Measurements from ENCODE around the gene XCR1. TPM values are rescaled to one million over a fixed set of nuclear protein-coding genes. Genes with fewer than 3 reads are reported as not detected.

Gene XCR1, protein sequence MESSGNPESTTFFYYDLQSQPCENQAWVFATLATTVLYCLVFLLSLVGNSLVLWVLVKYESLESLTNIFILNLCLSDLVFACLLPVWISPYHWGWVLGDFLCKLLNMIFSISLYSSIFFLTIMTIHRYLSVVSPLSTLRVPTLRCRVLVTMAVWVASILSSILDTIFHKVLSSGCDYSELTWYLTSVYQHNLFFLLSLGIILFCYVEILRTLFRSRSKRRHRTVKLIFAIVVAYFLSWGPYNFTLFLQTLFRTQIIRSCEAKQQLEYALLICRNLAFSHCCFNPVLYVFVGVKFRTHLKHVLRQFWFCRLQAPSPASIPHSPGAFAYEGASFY
- 1 to 10 TPM in 3 of 4 donors, under 1 TPM in 1; 0.38 to 8.2 (median 3.0) TPM for total RNA-seq

DNA sequence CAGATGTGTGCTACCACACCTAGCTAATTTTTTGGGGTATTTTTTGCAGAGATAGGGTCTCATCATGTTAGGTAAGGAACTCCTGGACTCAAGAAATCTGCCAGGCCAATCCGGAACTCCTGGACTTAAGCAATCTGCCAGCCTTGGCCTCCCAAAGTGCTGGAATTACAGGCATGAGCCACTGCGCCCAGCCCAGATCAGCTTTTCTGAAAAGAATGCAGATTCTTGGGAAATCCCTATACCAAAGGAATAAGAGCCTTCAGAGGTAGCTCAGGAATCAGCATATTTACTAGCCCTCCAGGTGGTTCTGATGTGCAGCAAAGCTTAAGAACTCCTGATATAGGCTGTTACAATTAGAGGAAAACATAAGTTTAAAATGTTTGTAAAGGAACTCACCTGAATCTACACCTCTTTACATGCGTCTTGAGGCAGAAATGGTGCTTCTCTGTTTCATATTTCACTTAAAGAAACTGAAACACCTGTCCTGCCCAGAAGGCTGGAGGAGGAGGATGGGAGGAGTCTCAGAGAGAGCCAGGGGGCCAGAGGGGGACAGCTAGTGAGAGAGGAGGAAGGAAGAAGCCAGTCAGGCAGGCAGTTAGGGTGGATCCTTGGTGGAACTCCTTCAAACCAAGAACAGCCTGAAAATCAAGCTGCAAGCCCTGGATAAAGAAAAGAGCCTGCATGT lies at the start of gene XCR1:
Gene XCR1 (minus strand): TSS at position 463 of the 685 bp plus-strand sequence. CDS start 5,536 bp downstream, outside the sequence.
- WGBS, 2 donors, result 91 to 94% methylated on average over 3 of the region's 3 CpGs
- TF ChIP-seq, protein P1, sequence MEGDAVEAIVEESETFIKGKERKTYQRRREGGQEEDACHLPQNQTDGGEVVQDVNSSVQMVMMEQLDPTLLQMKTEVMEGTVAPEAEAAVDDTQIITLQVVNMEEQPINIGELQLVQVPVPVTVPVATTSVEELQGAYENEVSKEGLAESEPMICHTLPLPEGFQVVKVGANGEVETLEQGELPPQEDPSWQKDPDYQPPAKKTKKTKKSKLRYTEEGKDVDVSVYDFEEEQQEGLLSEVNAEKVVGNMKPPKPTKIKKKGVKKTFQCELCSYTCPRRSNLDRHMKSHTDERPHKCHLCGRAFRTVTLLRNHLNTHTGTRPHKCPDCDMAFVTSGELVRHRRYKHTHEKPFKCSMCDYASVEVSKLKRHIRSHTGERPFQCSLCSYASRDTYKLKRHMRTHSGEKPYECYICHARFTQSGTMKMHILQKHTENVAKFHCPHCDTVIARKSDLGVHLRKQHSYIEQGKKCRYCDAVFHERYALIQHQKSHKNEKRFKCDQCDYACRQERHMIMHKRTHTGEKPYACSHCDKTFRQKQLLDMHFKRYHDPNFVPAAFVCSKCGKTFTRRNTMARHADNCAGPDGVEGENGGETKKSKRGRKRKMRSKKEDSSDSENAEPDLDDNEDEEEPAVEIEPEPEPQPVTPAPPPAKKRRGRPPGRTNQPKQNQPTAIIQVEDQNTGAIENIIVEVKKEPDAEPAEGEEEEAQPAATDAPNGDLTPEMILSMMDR (IDR thresholded peaks at IDR 0.05), result no peak
- no peak for TF ChIP-seq POLR2A (IDR thresholded peaks at IDR 0.05)
- DNase-seq (ENCODE audit: low spot score in 2 of 2), result no peak
- intact Hi-C loops (cut with DNase I; ENCODE audit: low total_unique reads), result no loop called here
- H3K4me3 ChIP-seq (ENCODE audit: low read depth, poor library complexity, severe bottlenecking), result no peak within 1 kb of the TSS

DNA sequence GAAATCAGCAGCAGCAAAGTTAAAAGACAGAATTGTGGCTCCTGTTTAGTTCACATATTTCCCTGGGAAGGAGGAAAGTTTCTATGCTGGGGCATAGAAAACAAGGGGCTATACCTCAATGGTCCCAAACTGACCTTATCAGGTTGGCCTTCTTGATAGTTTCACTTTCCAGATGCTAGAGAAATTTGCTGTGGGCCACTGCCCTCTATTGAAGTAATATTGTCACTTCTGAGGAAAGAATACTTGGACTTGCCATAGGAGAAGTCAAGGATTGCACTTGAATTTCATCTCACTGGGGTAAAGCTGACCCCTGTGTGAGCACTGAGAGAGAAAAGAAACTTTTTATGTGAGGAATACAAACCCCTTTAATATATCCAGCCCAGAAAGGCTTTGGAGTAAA lies 49.3 kb upstream of the XCR1 start:
- no peak overlapping the region for H3K4me3 ChIP-seq (ENCODE audit: low read depth, poor library complexity, severe bottlenecking)
- intact Hi-C loops (cut with DNase I; ENCODE audit: low total_unique reads), result loop anchor here (5.0 kb wide), 1 partner anchor 139 kb away; no protein-coding TSS in a partner anchor
- no peak for DNase-seq (ENCODE audit: low spot score in 2 of 2)
- TF ChIP-seq POLR2A (IDR thresholded peaks at IDR 0.05), result no peak
- TF ChIP-seq, protein P1 (IDR thresholded peaks at IDR 0.05), result no peak

DNA sequence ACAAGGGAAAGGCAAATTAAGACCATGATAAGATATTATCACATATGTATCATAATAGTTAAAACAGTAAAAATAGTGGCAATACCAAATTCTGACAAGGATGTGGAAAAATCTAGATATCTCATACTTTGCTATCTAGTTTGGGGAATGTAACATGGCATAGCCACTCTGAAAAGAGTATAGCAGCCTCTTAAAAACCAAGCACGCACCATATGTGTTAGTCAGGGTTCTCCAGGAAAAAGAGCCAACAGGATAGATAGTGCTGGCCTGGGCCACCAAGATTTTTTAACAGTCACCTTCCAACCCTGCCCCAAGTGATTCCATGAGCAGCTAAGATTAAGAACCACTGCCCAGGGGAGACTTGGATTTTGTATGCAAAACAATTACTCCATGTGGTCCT lies 48.5 kb upstream of the XCR1 start:
- H3K4me3 ChIP-seq (ENCODE audit: low read depth, poor library complexity, severe bottlenecking), result no peak overlapping the region
- intact Hi-C loops (cut with DNase I; ENCODE audit: low total_unique reads), result loop anchor here (5.0 kb wide), 1 partner anchor 139 kb away; no protein-coding TSS in a partner anchor
- no peak for DNase-seq (ENCODE audit: low spot score in 2 of 2)
- whole genome bisulfite sequencing, 2 donors, result 93 to 100% methylated on average over 1 of the region's 1 CpG
- no peak for TF ChIP-seq POLR2A (IDR thresholded peaks at IDR 0.05)
- TF ChIP-seq, protein P1 (IDR thresholded peaks at IDR 0.05), result no peak

DNA sequence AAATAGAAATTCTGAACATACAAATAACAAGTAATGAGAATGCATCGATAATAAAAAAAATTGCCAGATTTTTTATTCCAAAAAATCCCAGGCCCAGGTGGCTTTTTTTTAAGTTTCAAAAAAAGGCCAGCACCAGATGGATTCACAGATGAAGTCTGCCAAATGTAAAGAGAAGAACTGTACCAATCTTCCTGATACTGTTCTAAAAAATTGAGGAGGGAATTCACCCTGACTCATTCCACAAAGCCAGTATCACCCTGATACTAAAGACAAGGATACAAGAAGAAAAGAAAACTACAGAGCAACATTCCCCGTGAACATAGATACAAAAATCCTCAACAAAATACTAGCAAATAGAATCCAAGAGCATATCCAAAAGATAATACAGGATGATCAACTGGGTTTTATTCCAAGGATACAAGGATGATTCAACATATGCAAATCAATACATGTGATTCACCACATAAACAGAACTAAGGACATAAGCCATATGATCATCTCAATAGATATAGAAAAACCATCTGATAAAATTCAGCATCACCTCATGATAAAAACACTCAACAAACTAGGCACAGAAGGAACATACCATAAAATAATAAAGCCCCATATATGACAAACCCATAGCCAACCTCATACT lies 44.1 kb upstream of the XCR1 start:
- H3K4me3 ChIP-seq (ENCODE audit: low read depth, poor library complexity, severe bottlenecking), result no peak overlapping the region
- TF ChIP-seq POLR2A (IDR thresholded peaks at IDR 0.05), result no peak
- TF ChIP-seq, protein P1 (IDR thresholded peaks at IDR 0.05), result no peak
- DNase-seq (ENCODE audit: low spot score in 2 of 2), result no peak
- intact Hi-C loops (cut with DNase I; ENCODE audit: low total_unique reads), result no loop called here
- 73 to 75% methylated on average over 2 of the region's 2 CpGs for WGBS, 2 donors

DNA sequence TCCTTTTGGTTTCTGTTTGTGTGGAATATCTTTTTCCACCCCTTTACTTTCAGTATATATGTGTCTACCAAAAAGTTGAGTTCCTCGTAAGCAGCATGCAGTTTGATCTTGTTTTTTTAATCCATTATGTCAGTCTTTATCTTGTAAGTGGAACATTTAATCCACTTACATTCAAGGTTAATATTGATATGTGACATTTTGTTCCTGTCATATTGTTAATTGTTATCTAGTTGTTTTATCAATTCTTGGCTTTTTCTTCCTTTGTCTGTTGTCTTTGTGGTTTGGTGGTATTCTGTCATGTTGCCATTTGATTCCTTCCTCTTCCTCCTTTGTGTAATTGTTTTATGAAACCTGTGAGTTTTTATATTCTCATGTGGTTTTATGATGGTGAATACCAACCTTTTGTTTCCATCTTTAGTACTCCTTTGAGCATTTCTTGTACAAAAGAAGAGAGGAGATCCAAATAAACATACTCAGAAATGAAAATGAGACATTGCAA lies 43.4 kb upstream of the XCR1 start:
- intact Hi-C loops (cut with DNase I; ENCODE audit: low total_unique reads), result no loop called here
- H3K4me3 ChIP-seq (ENCODE audit: low read depth, poor library complexity, severe bottlenecking), result no peak overlapping the region
- WGBS, 2 donors, result 85 to 94% methylated on average over 1 of the region's 1 CpG
- TF ChIP-seq POLR2A (IDR thresholded peaks at IDR 0.05), result no peak
- TF ChIP-seq, protein P1 (IDR thresholded peaks at IDR 0.05), result no peak
- DNase-seq (ENCODE audit: low spot score in 2 of 2), result no peak
